Activated CD8-positive, alpha-beta memory T cell treated with anti-CD3 and anti-CD28 coated beads, Interleukin-2, amount 50 U/mL, for 4 hours (primary cell): ENCODE measurements around the gene OR51V1.
"Not testable (repeated sequence)": the region's sequence is repeated elsewhere in the genome, so short reads cannot be mapped to it uniquely, and the experiment has no call there.

Experiments used
- DNase-seq: peaks from one replicate; pipeline ENCODE4 v3.0.0-alpha.2; 2020

The OR51V1 gene, protein sequence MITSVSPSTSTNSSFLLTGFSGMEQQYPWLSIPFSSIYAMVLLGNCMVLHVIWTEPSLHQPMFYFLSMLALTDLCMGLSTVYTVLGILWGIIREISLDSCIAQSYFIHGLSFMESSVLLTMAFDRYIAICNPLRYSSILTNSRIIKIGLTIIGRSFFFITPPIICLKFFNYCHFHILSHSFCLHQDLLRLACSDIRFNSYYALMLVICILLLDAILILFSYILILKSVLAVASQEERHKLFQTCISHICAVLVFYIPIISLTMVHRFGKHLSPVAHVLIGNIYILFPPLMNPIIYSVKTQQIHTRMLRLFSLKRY

GRCh38 chr11:5200582-5200981 is at the start of gene OR51V1:
Gene OR51V1 (minus strand): TSS chr11:5200682. CDS start chr11:5200682, 0 bp downstream.
- no peak for DNase-seq

DNA sequence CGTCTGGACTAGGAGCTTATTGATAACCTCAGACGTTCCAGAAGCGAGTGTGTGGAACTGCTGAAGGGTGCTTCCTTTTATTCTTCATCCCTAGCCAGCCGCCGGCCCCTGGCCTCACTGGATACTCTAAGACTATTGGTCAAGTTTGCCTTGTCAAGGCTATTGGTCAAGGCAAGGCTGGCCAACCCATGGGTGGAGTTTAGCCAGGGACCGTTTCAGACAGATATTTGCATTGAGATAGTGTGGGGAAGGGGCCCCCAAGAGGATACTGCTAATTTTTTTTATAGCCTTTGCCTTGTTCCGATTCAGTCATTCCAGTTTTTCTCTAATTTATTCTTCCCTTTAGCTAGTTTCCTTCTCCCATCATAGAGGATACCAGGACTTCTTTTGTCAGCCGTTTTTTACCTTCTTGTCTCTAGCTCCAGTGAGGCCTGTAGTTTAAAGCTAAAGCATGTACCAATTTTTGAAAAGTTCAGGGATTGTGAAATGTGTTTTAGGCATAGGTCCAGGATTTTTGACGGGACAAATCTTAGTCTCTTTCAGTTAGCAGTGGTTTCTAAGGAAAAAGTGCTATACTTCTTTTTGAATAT is 49.4 kb upstream of the OR51V1 start, which contains the start of gene HBG1:
HBG1 (minus strand) TSS at position 51 of the 590 bp plus-strand sequence. CDS start 53 bp downstream, outside the sequence.
- DNase-seq, result not testable (repeated sequence)

- not testable (repeated sequence) for DNase-seq
Observed at GRCh38 chr11:5248498-5248897, 48.0 kb upstream of the OR51V1 start.

DNA sequence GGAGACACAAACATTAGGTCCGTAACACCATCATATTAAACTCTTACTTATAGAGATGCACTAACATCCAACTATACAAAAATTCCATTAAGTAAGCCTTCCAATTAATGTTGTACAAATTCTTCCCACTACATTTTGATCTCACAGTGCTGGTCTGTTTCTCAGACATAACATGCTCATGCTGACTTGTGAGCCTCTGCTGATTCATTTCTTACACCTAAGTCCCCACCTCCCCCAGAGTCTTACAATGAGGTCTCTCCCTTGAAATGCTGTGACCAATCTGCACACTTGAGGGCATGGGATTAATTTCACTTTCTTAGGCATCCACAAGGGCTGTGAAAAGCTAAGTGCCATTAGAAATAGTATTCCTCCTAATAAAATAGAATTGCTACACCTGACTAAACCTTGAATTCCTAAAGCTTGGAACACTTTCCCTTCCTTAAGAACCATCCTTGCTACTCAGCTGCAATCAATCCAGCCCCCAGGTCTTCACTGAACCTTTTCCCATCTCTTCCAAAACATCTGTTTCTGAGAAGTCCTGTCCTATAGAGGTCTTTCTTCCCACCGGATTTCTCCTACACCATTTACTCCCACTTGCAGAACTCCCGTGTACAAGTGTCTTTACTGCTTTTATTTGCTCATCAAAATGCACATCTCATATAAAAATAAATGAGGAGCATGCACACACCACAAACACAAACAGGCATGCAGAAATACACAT is 47.1 kb upstream of the OR51V1 start:
- DNase-seq, result no peak

GRCh38 chr11:5246772-5247471 is 46.4 kb upstream of the OR51V1 start:
- no peak for DNase-seq

DNA sequence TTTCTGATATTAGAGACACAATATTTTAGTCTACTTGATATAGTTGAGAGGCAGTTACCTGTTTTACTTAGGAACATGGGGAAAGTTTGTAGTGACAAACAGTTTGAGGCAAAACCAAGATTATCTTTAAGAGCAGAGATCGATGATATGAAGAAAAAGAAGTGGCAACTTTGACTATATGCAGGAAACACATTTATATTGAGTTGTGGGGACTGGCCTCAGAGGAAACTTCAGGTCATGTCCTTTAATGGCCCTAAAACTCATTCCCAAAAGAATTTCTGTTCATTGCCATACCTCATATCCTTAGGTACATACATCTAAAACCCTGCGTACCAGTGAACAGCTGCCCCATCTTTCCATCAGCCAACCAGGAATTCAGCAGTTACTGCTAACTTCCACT is 44.7 kb upstream of the OR51V1 start:
- DNase-seq, result no peak

- no peak for DNase-seq
Observed at GRCh38 chr11:5243816-5244180, 43.3 kb upstream of the OR51V1 start.

DNA sequence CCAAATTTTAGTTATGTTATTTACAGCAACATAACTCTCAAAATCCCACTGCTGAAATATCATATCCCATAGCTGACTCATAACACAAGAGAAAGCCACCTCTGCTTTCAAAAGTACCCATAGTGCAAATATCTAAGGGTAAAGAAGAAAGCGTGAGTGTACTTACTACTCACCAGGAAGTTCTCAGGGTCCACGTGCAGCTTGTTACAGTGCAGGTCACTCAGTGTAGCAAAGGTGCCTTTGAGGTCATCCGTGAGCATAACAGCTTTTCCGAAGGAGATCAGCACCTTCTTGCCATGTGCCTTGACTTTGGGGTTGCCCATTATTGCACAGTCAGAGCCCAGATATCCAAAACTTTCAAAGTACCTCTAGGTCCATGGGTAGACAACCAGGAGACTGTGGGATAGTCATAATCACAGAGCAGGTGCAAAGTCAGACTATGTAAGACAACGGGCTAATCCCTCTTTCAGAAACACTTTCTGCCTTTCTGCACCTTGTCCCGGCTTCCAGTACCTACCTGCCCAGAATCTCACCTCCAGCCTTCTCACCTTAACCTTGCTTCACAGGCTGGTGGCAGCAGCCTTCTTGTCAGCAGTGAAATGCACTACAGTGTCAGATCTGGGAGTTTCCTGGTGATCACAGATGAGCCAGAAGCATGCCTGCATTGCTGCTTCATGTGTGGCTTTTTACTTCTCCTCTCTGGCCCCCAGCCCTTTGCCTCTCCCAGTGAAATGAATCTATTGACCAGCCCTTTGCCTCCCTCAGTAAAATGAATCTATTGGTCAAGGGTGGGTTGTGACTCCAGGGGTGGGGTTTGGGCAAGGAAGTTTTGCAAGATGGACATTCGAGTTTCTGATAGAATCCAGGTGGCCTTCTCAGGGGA is 42.7 kb upstream of the OR51V1 start:
- no peak for DNase-seq

GRCh38 chr11:5242208-5242607 is 41.7 kb upstream of the OR51V1 start:
- no peak for DNase-seq

DNA sequence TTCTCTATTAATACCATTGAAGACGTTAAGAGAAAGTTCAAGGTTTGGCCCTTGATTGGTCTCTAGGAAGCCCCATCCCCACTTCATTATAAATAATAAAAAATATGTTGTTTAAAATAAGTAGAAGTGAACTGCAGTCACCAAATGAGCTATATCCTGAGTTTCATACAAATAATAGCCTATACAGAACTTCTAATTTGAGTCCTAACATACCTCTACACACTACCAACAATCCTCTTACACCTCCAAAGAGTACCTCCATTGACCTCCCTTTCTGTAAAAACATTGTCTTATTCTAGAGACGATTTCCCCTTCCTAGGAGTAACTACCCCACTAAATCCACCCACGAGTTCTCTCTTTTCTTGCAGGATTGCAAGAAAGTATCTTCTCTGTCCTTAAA is 41.0 kb upstream of the OR51V1 start:
- DNase-seq, result no peak

DNA sequence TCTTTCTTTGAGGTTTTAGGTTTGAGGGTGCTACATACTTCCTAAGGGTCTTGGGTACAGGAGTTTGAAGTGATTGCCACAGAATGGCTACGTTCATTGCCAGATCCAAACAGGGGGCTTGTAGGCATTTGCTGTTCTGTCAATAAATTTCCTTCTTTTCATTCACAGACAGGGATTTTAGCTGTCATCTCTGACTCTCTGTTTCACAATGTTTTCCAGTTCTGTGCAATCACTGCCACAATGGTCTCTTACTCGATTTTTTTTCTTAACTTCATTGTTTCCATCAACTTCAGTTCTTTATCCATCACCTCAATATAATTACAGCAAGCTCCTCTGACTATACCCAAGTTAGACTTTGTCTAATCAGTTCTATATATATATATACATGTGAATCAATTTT is 40.0 kb upstream of the OR51V1 start:
- no peak for DNase-seq

DNA sequence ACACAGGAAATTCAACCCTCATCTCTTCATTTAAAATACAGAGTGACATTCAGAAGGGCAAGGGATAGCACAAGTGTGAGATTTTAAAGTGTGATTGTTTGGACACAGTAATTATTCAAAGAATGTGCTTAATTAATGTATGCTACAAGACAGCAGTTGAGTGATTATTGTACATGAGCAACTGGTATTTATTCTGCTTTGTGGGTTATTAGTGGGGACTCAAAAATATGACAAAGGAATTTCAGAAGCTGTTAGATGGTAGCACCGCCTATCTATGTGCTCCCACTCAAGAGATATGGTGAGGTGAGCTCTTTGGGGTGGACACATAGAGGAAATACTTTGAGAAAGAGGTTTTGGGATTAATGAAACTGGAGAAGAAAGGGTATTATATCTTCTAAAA is 39.6 kb upstream of the OR51V1 start:
- DNase-seq, result no peak

- DNase-seq, result no peak
Observed at GRCh38 chr11:5239046-5239445, 38.6 kb upstream of the OR51V1 start.

- DNase-seq, result no peak
Observed at GRCh38 chr11:5238486-5238885, 38.0 kb upstream of the OR51V1 start.

DNA sequence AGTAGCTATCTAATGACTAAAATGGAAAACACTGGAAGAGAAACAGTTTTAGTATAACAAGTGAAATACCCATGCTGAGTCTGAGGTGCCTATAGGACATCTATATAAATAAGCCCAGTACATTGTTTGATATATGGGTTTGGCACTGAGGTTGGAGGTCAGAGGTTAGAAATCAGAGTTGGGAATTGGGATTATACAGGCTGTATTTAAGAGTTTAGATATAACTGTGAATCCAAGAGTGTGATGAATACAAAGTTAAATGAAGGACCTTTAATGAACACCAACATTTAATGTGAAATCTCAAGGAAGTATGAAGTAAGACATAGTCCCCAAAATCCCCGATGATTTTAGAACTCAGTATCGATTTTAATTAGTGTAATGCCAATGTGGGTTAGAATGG is 36.9 kb upstream of the OR51V1 start:
- no peak for DNase-seq

GRCh38 chr11:5235364-5236095 is 35.0 kb upstream of the OR51V1 start:
- DNase-seq, result no peak

DNA sequence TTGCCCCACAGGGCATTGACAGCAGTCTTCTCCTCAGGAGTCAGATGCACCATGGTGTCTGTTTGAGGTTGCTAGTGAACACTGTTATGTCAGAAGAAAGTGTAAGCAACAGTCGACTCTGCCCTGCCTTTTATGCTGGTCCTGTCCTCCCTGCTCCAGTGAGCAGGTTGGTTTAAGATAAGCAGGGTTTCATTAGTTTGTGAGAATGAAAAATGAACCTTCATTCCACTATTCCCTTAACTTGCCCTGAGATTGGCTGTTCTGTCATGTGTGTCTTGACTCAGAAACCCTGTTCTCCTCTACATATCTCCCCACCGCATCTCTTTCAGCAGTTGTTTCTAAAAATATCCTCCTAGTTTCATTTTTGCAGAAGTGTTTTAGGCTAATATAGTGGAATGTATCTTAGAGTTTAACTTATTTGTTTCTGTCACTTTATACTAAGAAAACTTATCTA is 33.9 kb upstream of the OR51V1 start, which contains the start of gene HBD:
HBD (minus strand) TSS at position 103 of the 454 bp plus-strand sequence; CDS start at position 53, 50 bp downstream.
- DNase-seq, result no peak

DNA sequence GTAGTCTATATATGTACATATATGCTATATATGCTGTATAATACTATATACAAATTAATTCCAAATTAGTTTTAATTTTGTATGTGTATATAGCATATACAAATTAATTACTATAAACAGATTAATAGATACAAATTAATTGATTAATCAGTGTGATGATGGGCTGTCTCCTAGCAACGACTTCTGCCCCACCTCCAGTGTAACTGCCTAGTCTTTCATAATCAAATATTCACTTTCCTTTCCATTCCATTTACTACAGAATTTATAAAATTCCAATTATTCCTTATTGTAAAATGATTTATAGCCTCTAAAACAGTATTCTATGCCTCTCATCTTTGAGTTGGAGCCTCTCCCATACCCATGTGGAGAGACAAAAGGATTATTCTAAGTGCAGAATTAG is 32.8 kb upstream of the OR51V1 start:
- DNase-seq, result no peak

DNA sequence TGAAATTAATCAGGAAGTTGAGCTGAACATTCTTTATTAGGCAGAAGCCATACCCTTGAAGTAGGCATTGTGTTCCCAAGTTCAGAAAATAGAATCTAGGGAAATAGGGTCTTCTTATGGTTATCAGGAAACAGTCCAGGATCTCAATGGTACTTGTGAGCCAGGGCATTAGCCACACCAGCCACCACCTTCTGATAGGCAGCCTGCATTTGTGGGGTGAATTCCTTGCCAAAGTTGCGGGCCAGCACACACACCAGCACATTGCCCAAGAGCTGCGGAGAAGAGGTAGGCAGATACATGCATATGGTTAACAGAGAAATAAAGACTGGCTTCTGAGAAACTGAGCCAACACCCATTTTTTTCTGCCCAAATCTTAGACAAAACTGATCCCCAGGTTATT is 32.3 kb upstream of the OR51V1 start:
- no peak for DNase-seq

GRCh38 chr11:5232176-5232575 is 31.7 kb upstream of the OR51V1 start:
- DNase-seq, result no peak

DNA sequence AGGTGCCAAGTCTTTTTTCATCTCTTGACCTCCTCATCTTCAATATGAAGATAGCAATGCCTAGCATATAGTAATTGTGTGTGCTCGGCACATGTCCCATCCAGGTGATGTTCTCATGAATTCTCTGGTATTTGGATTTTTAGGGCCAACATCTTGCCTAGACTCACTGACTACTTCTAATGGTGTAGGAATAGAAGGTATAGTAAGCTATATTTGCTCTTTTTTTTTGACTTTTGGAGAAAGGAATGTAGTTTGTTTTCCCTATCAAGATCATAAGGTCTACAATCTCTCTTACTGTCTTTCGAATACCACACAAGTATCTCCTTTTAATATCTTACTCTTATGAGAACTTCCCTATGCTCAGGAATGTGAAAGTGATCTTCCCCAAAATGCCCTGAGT is 30.6 kb upstream of the OR51V1 start:
- DNase-seq, result no peak
